Activated naive CD4-positive, alpha-beta T cell treated with anti-CD3 and anti-CD28 coated beads, Interleukin-2, amount 50 U/mL, for 72 hours (primary cell): Measurements from ENCODE around the gene SELPLG. TPM values are rescaled to one million over a fixed set of nuclear protein-coding genes. Genes with fewer than 3 reads are reported as not detected.
"Not testable (repeated sequence)": the region's sequence is repeated elsewhere in the genome, so short reads cannot be mapped to it uniquely, and the experiment has no call there.

Experiments
- ATAC-seq, 2 donors: fragments of 150-1000 bp; cut with Tn5 transposase; 2 replicates each; pipeline ENCODE4 v1.10.0; 2021; ENCODE audit warnings: mild to moderate bottlenecking in 2 of 2, moderate library complexity in 2 of 2
- DNase-seq, 2 donors: peaks; one replicate each; pipeline ENCODE4 v3.0.0; 2021 to 2022; ENCODE audit warnings: low spot score in 2 of 2
- H3K27ac Mint-ChIP-seq, 2 donors: one replicate each; pipeline ENCODE4 v1.8.0; 2022; ENCODE audit warnings: mild to moderate bottlenecking in 2 of 2, mixed read lengths in 2 of 2
- H3K36me3 Mint-ChIP-seq, 2 donors: one replicate each; pipeline ENCODE4 v1.8.0; 2022; ENCODE audit warnings: mixed read lengths in 2 of 2
- H3K9me3 Mint-ChIP-seq, 2 donors: one replicate each; pipeline ENCODE4 v1.8.0; 2022; ENCODE audit warnings: mixed read lengths in 2 of 2
- total RNA-seq, 2 donors: library from RNA; stranded (reverse); gene quantifications; one replicate each; pipeline ENCODE4 v1.2.3, GENCODE V29; 2022

SELPLG gene
- total RNA-seq, 2 donors from 2014 or later = 30.0 to 35.9 TPM

- Mint-ChIP-seq H3K9me3 (peaks cover 10 to 12% of the 10 kb centered on the region in 2 donors), H3K27ac (peak overlapping the region in 1 of 2 donors; percentile 80), H3K36me3 (no peaks in the 10 kb centered on the region)
- ATAC-seq (no peak), DNase-seq (no peak)
Observed at GRCh38 chr12:108578813-108579212, 54.9 kb downstream of the SELPLG start.

DNA sequence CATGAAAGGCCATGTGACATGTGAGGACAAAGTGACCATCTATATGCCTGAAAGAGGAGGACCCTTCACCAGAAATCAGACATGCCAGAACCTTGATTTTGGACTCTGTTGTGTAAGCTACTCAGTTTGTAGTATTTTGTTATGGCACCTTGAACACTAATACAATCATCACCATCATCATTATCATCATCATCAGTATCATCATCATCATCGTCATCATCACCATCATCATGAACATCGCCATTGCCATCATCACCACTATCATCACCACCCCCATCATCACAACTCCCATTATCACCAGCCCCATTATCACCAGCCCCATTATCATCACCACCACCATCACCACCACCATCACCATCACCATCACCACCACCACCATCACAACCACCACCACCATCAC is 55.4 kb downstream of the SELPLG start:
- H3K9me3 Mint-ChIP-seq = peaks cover 10 to 12% of the 10 kb centered on the region in 2 donors
- ATAC-seq (no peak), DNase-seq (no peak)
- H3K27ac Mint-ChIP-seq = peak overlapping the region in 1 of 2 donors; percentile 80
- no peaks in the 10 kb centered on the region for H3K36me3 Mint-ChIP-seq

DNA sequence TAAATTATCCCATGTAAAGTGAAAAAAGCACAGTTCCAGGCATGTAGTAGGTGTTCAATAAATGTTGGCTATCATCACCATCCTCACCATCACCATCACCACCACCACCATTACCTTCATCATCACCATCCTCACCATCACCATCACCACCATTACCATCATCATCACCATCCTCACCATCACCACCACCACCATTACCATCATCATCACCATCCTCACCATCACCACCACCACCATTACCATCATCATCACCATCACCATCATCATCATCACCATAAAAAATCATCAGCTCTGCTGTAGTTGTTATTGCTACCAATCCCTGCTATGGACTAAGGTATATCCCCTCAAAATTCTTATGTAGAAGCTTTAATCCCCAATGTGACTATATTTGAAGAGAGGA is 56.2 kb downstream of the SELPLG start:
- H3K9me3 Mint-ChIP-seq = peaks cover 10 to 12% of the 10 kb centered on the region in 2 donors
- no peaks in the 10 kb centered on the region for H3K36me3 Mint-ChIP-seq
- no peak overlapping the region for H3K27ac Mint-ChIP-seq
- ATAC-seq = no peak
- DNase-seq = no peak

DNA sequence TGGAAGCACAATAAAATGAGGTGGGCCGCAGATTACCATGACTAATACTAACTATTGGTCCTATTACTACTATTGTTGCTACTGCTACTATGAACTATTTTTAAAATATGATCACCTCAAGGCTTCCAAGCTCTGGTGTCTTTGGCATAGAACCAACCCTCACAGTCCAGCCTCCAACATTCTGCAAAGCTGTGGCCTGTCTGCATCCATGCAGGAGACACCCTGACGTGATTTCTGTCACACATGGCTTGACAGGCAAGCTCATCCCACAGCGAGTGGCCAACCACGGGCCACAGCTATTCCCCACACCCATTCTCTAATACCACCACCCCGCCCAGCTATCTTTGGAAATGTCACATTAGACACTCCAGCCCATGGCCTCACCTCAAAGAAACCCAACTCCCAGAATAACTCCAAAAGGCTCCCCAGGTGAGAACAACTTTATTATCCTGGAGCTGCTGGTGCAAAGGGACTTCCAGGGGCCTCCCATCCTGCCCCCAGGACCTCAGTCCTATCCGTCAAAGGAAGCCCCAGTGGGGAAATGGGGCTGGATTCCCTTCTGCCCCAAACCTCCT is 56.9 kb downstream of the SELPLG start:
- Mint-ChIP-seq H3K36me3 (no peaks in the 10 kb centered on the region), H3K9me3 (peaks cover 10 to 12% of the 10 kb centered on the region in 2 donors), H3K27ac (no peak overlapping the region)
- DNase-seq (peak in 1 of 2 donors; percentile 35), ATAC-seq (no peak)

DNA sequence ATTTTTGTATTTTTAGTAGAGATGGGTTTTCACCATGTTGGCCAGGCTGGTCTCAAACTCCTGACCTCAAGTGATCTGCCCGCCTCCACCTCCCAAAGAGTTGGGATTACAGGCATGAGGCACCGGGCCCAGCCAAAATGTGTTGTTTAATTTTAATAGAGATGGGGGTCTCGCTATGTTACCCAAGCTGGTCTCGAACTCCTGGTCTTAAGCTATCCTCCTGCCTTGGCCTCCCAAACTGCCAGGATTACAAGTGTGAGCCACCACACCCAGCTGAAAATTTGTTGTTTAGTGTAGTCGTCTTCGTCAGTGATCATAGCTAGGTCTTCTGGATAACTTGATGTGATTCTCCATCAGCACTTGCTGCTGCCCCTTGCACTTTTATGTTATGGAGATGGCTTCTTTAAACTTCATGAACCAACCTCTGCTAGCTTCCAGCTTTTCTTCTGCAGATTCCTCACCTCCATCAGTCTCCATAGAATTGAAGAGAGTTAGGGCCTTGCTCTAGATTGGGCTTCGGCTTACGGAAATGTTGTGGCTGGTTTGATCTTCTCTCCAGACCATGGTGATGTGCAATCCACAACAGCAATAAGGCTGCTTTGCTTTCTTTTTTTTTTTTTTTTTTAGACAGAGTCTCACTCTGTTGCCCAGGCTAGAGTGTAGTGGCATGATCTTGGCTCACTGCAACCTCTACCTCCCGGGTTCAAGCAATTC is 58.3 kb downstream of the SELPLG start:
- H3K36me3 Mint-ChIP-seq = peaks cover 0 to 5% of the 10 kb centered on the region in 2 donors
- ATAC-seq (peak in 1 of 2 donors; percentile 39), DNase-seq (peak in 1 of 2 donors; percentile 11)
- H3K27ac Mint-ChIP-seq = peak overlapping the region in 1 of 2 donors; percentile 73
- peaks cover 10 to 12% of the 10 kb centered on the region in 2 donors for H3K9me3 Mint-ChIP-seq

DNA sequence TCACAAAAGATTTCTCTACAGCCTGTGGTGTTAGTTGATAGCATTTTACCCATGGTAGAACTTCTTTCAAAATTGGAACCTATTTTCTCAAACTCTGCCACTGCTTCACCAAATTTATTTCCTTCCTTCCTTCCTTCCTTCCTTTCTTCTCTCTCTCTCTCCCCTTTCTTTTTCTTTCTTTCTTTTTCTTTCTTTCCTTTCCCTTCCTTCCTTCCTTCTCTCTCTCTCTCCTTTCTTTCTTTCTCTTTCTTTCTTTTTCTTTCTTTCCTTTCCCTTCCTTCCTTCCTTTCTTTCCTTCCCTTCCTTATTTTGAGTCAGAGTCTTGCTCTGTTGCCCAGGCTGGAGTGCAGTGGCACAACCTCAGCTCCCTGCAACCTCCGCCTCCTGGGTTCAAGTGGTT is 59.4 kb downstream of the SELPLG start:
- peak overlapping the region in 1 of 2 donors; percentile 73 for H3K27ac Mint-ChIP-seq
- not testable (repeated sequence) for H3K36me3 Mint-ChIP-seq, ATAC-seq, DNase-seq
- H3K9me3 Mint-ChIP-seq = peaks cover 10 to 12% of the 10 kb centered on the region in 2 donors

GRCh38 chr12:108573317-108573716 is 60.4 kb downstream of the SELPLG start:
- Mint-ChIP-seq H3K36me3 (peaks cover 6 to 7% of the 10 kb centered on the region in 2 donors), H3K27ac (no peak overlapping the region), H3K9me3 (peaks cover under 1 to 3% of the 10 kb centered on the region in 2 donors)
- ATAC-seq (peak; percentile 65 to 81), DNase-seq (no peak)

DNA sequence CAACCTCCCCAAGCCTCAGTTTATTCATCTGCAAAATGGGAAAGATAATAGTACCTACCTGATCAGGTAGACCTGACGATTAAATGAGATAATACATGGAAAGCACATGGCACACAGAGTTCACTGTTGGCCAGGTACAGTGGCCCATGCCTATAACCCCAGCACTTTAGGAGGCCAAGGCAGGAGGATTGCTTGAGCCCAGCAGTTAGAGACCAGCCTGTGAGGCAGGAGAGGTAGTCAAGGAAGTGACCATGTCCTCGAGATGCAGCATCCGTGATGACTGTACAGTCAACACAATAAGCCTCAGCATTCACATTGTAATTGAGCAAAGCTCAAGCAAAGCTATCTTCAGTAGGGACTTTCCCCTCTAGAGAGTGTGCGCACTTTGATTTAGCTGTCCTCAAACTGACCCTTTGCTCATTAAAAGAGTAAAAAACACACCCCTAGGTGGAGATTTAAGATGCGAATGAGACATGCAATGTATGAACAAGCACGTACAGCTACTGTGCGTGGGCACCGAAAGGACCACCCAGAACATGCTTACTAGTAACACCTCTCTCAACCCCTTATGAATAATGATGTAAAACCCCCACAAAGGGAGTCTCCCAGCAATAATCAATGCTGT is 61.4 kb downstream of the SELPLG start:
- DNase-seq = no peak
- Mint-ChIP-seq H3K27ac (no peak overlapping the region), H3K9me3 (no peaks in the 10 kb centered on the region), H3K36me3 (peaks cover 14 to 18% of the 10 kb centered on the region in 2 donors)
- no peak for ATAC-seq

Other genes starting within 250 kb of the SELPLG start
- gene FICD, start 118.6 kb downstream of the SELPLG start, total RNA-seq = 1 to 10 TPM; 2.3 to 8.4 TPM
- gene SART3, start 72.7 kb downstream of the SELPLG start, total RNA-seq = 100 to 1,000 TPM in 1 of 2 donors, 10 to 100 TPM in 1; 89.0 to 105 TPM
- 100 to 1,000 TPM in 1 of 2 donors, 10 to 100 TPM in 1; 53.6 to 158 TPM for gene ISCU, start 71.3 kb downstream of the SELPLG start, total RNA-seq
- under 1 TPM in 1 of 2 donors, not detected in 1; 0.09 TPM for gene TMEM119, start 35.8 kb downstream of the SELPLG start, total RNA-seq
- gene CORO1C, start 97.6 kb upstream of the SELPLG start, total RNA-seq = 10 to 100 TPM; 61.5 to 87.5 TPM
- 10 to 100 TPM; 25.3 to 36.0 TPM for gene SSH1, start 223.7 kb upstream of the SELPLG start, total RNA-seq
- not detected for gene DAO, start 246.2 kb upstream of the SELPLG start, total RNA-seq